Measurements from ENCODE around the gene CROCC2. TPM values are rescaled to one million over a fixed set of nuclear protein-coding genes. Genes with fewer than 3 reads are reported as not detected.

CROCC2 gene
- total RNA-seq, 1 experiment from 2014 or later: not detected

GRCh38 chr2:240894006-240894405 lies 12.1 kb upstream of the CROCC2 start:
- BruUV-seq (replicated peaks): no TSS peak
- ChIA-PET CTCF (no interaction called here), RAD21 (ENCODE audit: low non-redundant PET in 1 of 2, low total read pairs in 2 of 2, uncharacterized antibody in 2 of 2, unreplicated experiment in 2 of 2) (no interaction called here), POLR2A (no interaction called here)
- Histone ChIP-seq H3K4me2 (ENCODE audit: low read length) (peak overlapping the region; percentile 75), H3K9ac (ENCODE audit: low read length) (peak overlapping the region; percentile 13; the same call in 1 of the 2 replicates), H3K9me2 (ENCODE audit: insufficient read depth) (no peaks in the 10 kb centered on the region), H3K9me3 (ENCODE audit: control insufficient read depth in 1 of 2, insufficient read depth in 1 of 2, low read depth in 1 of 2, low read length in 2 of 2) (no peaks in the 10 kb centered on the region), H3K27ac (ENCODE audit: low read depth, low read length) (peak overlapping the region; percentile 37; the same call in 1 of the 2 replicates), H3K27me3 (ENCODE audit: insufficient read depth, low read length) (peaks cover 10% of the 10 kb centered on the region; the same call in 1 of the 2 replicates), H3K79me2 (ENCODE audit: insufficient read depth, low read length) (no peaks in the 10 kb centered on the region), H3K4me1 (ENCODE audit: control insufficient read depth in 1 of 2, insufficient read depth in 2 of 2, low read length in 2 of 2) (peaks cover 34 to 70% of the 10 kb centered on the region in 2 experiments), H4K20me1 (ENCODE audit: insufficient read depth) (no peaks in the 10 kb centered on the region), H3K4me3 (replicated peaks in 1 of 2; ENCODE audit: low read depth in 1 of 2, low read length in 2 of 2) (peak overlapping the region in 1 of 2 experiments; percentile 38; a peak in 2 of 4 replicates), H3K36me3 (ENCODE audit: control insufficient read depth in 1 of 2, insufficient read depth in 2 of 2, low read length in 2 of 2) (no peaks in the 10 kb centered on the region), H2AFZ (ENCODE audit: low read depth, low read length, poor library complexity, severe bottlenecking) (no peak overlapping the region)
- no peak for TF ChIP-seq CEBPB (IDR thresholded peaks at IDR 0.05; ENCODE audit: low read depth)
- TF ChIP-seq, protein P1, sequence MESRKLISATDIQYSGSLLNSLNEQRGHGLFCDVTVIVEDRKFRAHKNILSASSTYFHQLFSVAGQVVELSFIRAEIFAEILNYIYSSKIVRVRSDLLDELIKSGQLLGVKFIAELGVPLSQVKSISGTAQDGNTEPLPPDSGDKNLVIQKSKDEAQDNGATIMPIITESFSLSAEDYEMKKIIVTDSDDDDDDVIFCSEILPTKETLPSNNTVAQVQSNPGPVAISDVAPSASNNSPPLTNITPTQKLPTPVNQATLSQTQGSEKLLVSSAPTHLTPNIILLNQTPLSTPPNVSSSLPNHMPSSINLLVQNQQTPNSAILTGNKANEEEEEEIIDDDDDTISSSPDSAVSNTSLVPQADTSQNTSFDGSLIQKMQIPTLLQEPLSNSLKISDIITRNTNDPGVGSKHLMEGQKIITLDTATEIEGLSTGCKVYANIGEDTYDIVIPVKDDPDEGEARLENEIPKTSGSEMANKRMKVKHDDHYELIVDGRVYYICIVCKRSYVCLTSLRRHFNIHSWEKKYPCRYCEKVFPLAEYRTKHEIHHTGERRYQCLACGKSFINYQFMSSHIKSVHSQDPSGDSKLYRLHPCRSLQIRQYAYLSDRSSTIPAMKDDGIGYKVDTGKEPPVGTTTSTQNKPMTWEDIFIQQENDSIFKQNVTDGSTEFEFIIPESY (IDR thresholded peaks at IDR 0.05; ENCODE audit: extremely low read depth, insufficient replicate concordance, low read length): no peak
- no peak for TF ChIP-seq ELF1 (IDR thresholded peaks at IDR 0.05; ENCODE audit: borderline replicate concordance, low read depth)
- no peak for TF ChIP-seq ZFX (IDR thresholded peaks at IDR 0.05)
- no peak for TF ChIP-seq EGR1 (IDR thresholded peaks at IDR 0.05; ENCODE audit: low read depth)
- TF ChIP-seq SP1 (IDR thresholded peaks at IDR 0.05; ENCODE audit: low read depth): no peak
- TF ChIP-seq CBX3 (IDR thresholded peaks at IDR 0.05; ENCODE audit: low read depth): no peak
- TF ChIP-seq SIN3A (IDR thresholded peaks at IDR 0.05; ENCODE audit: low read depth): no peak
- no peak for TF ChIP-seq EZH2 (IDR thresholded peaks at IDR 0.05)
- no peak for TF ChIP-seq JUND (IDR thresholded peaks at IDR 0.05)
- no peak for TF ChIP-seq POLR2AphosphoS5 (IDR thresholded peaks at IDR 0.05; ENCODE audit: low read depth, low read length)
- no peak for TF ChIP-seq ZNF274 (IDR thresholded peaks at IDR 0.05; ENCODE audit: low read depth, low read length)
- intact Hi-C loops (cut with micrococcal nuclease): no loop called here
- ATAC-seq: peak; percentile 13; the same call in 1 of the 2 replicates
- DNase-seq (ENCODE audit: low read depth, low spot score): no peak
